Panc1 (cell line): Measurements from ENCODE around the gene LIPH. TPM values are rescaled to one million over a fixed set of nuclear protein-coding genes. Genes with fewer than 3 reads are reported as not detected.

Source experiments
- ATAC-seq: fragments of 200-7000 bp; cut with Tn5 transposase; 2 replicates; pipeline ENCODE4 v1.9.1; 2020; ENCODE audit warnings: mild to moderate bottlenecking, moderate library complexity
- BruUV-seq: library from RNA; stranded (reverse); fragments of 400-500 nt; replicated peaks from 2 replicates; lab custom pipeline; 2021; lab: Mats Ljungman, UMichigan
- CTCF ChIA-PET: fragments of 300-600 bp; sonication (Branson Sonifier 250); formaldehyde crosslinking; loops from one replicate; lab custom pipeline; 2022; ENCODE audit warnings: antibody characterized with exemption; lab: Charles Lee
- POLR2A ChIA-PET: fragments of 300-600 bp; sonication (Branson Sonifier 250); formaldehyde crosslinking; loops from one replicate; lab custom pipeline; 2022; ENCODE audit warnings: antibody characterized with exemption; lab: Charles Lee
- DNase-seq: peaks from one replicate; pipeline ENCODE4 v3.0.0-alpha.2; 2010; ENCODE audit warnings: low read depth, low spot score
- H3K27ac ChIP-seq: 2 replicates; pipeline ENCODE4 v1.5.1; 2011; ENCODE audit warnings: mild to moderate bottlenecking, low read length, inconsistent platforms
- H3K27me3 ChIP-seq: fragments of 200-500 bp; sonication (Bioruptor generic); 2 replicates; pipeline ENCODE4 v1.6.0; 2014; ENCODE audit warnings: low read length, inconsistent platforms; ENCODE audit not compliant: control insufficient read depth, insufficient read depth
- H3K36me3 ChIP-seq: fragments of 200-500 bp; sonication (Bioruptor generic); 2 replicates; pipeline ENCODE4 v1.5.1; 2014; ENCODE audit warnings: inconsistent platforms, mild to moderate bottlenecking, low read length, moderate library complexity; ENCODE audit not compliant: control insufficient read depth, insufficient read depth
- H3K4me1 ChIP-seq: 2 replicates; pipeline ENCODE4 v1.5.1; 2011; ENCODE audit warnings: inconsistent platforms, mild to moderate bottlenecking, low read length, moderate library complexity; ENCODE audit not compliant: control insufficient read depth, insufficient read depth
- H3K4me3 ChIP-seq, 2 experiments: 2 replicates each; pipeline ENCODE4 v1.5.1; 2011 to 2012; ENCODE audit warnings: low read depth in 2 of 2, low read length in 2 of 2, mild to moderate bottlenecking in 2 of 2, inconsistent platforms in 1 of 2, moderate library complexity in 1 of 2
- H3K9me3 ChIP-seq: fragments of 200-500 bp; sonication (Bioruptor generic); 2 replicates; pipeline ENCODE4 v1.5.1; 2014; ENCODE audit warnings: low read depth, mild to moderate bottlenecking, inconsistent platforms, low read length, moderate library complexity; ENCODE audit not compliant: control insufficient read depth, insufficient read depth
- CTCF ChIP-seq: fragments of 450-650 bp; IDR thresholded peaks from 2 replicates; pipeline ENCODE4 v1.5.1; 2017; ENCODE audit warnings: mild to moderate bottlenecking
- POLR2AphosphoS5 ChIP-seq: IDR thresholded peaks from 2 replicates; pipeline ENCODE4 v1.6.1; 2012; ENCODE audit warnings: mild to moderate bottlenecking, low read depth, low read length, moderate library complexity
- REST ChIP-seq, 2 experiments: IDR thresholded peaks; 2 replicates each; pipeline ENCODE4 v1.6.1; 2011 to 2012; ENCODE audit warnings: low read depth in 2 of 2, control low read depth in 1 of 2, low read length in 1 of 2, mild to moderate bottlenecking in 1 of 2, moderate library complexity in 1 of 2; ENCODE audit not compliant: insufficient read depth in 1 of 2
- SIN3A ChIP-seq: IDR thresholded peaks from 2 replicates; pipeline ENCODE4 v1.6.1; 2012; ENCODE audit warnings: low read depth, mild to moderate bottlenecking, low read length, moderate library complexity, borderline replicate concordance; ENCODE audit not compliant: insufficient read depth
- TCF7L2 ChIP-seq: IDR thresholded peaks from 2 replicates; pipeline ENCODE4 v1.6.1; 2011; ENCODE audit warnings: mild to moderate bottlenecking, low read depth, low read length, inconsistent platforms
- in situ Hi-C: cut with HindIII; loops from 2 replicates; pipeline ENCODE4 v1.10.0; 2016; ENCODE audit warnings: low sequenced_read_pairs, low pct_unique_long_range_greater_than_20kb
- intact Hi-C: fragments of 100-400 bp; cut with micrococcal nuclease; formaldehyde crosslinking; loops from one replicate; pipeline ENCODE4 v1.10.0; 2022; ENCODE audit not compliant: unreplicated experiment
- total RNA-seq: library from RNA; stranded (reverse); gene quantifications from one replicate; pipeline ENCODE4 v1.2.1, GENCODE V29; 2021; ENCODE audit not compliant: unreplicated experiment

Gene LIPH
- total RNA-seq, 1 experiment from 2014 or later: 19.9 TPM

- POLR2A ChIA-PET: no interaction called here
- CTCF ChIA-PET: interaction anchor here (0.7 kb wide), 1 partner anchor 8 kb away, joined by 4 read pairs; no protein-coding TSS in a partner anchor
- H3K27ac ChIP-seq: no peak overlapping the region
- H3K4me3 ChIP-seq: no peak overlapping the region
- no peaks in the 10 kb centered on the region for H3K27me3 ChIP-seq
- in situ Hi-C loops: no loop called here
- peaks cover 4% of the 10 kb centered on the region; the same call in 1 of the 2 replicates for H3K4me1 ChIP-seq
- no peaks in the 10 kb centered on the region for H3K36me3 ChIP-seq
- no peaks in the 10 kb centered on the region for H3K9me3 ChIP-seq
- TF ChIP-seq TCF7L2 (no peak), CTCF (no peak), REST (IDR thresholded peaks at IDR 0.05; ENCODE audit: insufficient read depth in 1 of 2, low read depth in 2 of 2, low read length in 1 of 2) (no peak), POLR2AphosphoS5 (no peak), SIN3A (no peak)
- intact Hi-C loops: no loop called here
- no TSS peak for BruUV-seq
- ATAC-seq (no peak), DNase-seq (no peak)
Measured at GRCh38 chr3:185582871-185583270, 30.5 kb upstream of the LIPH start.

- Histone ChIP-seq H3K27me3 (no peaks in the 10 kb centered on the region), H3K9me3 (no peaks in the 10 kb centered on the region), H3K4me1 (peaks cover 4% of the 10 kb centered on the region; the same call in 1 of the 2 replicates), H3K27ac (no peak overlapping the region), H3K4me3 (no peak overlapping the region), H3K36me3 (no peaks in the 10 kb centered on the region)
- TF ChIP-seq POLR2AphosphoS5: no peak
- TF ChIP-seq TCF7L2: no peak
- no peak for TF ChIP-seq CTCF
- TF ChIP-seq SIN3A: no peak
- TF ChIP-seq REST (IDR thresholded peaks at IDR 0.05; ENCODE audit: insufficient read depth in 1 of 2, low read depth in 2 of 2, low read length in 1 of 2): no peak
- no peak for DNase-seq
- in situ Hi-C loops (no loop called here), intact Hi-C loops (no loop called here)
- BruUV-seq: no TSS peak
- POLR2A ChIA-PET: no interaction called here
- no peak for ATAC-seq
- CTCF ChIA-PET: no interaction called here
Measured at GRCh38 chr3:185582236-185582635, 29.8 kb upstream of the LIPH start.
